ENCODE data around the gene IRS1.

The IRS1 gene

DNA sequence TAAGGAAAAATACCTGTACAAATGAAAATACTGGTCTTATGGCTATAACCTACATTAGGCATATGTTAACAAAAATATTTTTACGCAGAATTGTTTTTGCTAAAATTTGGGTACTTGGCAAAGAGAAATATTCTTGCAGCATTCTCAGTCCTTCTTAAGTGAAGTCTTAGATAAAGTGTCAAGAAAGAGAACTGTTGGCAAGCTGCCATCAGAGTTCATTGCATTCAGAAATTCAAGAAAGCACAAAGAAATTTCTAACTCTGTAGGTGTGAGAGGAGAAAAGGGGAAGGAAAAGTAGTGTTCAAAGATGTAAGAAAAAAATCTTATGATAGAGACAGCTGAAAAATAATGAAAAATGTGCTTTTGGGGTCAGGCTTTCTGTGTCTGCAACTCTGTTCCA, 86.7 kb downstream of the IRS1 start:
- TF ChIP-seq, protein P1, sequence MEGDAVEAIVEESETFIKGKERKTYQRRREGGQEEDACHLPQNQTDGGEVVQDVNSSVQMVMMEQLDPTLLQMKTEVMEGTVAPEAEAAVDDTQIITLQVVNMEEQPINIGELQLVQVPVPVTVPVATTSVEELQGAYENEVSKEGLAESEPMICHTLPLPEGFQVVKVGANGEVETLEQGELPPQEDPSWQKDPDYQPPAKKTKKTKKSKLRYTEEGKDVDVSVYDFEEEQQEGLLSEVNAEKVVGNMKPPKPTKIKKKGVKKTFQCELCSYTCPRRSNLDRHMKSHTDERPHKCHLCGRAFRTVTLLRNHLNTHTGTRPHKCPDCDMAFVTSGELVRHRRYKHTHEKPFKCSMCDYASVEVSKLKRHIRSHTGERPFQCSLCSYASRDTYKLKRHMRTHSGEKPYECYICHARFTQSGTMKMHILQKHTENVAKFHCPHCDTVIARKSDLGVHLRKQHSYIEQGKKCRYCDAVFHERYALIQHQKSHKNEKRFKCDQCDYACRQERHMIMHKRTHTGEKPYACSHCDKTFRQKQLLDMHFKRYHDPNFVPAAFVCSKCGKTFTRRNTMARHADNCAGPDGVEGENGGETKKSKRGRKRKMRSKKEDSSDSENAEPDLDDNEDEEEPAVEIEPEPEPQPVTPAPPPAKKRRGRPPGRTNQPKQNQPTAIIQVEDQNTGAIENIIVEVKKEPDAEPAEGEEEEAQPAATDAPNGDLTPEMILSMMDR (IDR thresholded peaks at IDR 0.05; ENCODE audit: control insufficient read depth, insufficient read depth, low read depth, low read length, missing control alignments), result no peak
- no peak for DNase-seq (ENCODE audit: low read depth)
- no peak overlapping the region for H3K4me3 ChIP-seq (ENCODE audit: control insufficient read depth, low read depth, low read length)

DNA sequence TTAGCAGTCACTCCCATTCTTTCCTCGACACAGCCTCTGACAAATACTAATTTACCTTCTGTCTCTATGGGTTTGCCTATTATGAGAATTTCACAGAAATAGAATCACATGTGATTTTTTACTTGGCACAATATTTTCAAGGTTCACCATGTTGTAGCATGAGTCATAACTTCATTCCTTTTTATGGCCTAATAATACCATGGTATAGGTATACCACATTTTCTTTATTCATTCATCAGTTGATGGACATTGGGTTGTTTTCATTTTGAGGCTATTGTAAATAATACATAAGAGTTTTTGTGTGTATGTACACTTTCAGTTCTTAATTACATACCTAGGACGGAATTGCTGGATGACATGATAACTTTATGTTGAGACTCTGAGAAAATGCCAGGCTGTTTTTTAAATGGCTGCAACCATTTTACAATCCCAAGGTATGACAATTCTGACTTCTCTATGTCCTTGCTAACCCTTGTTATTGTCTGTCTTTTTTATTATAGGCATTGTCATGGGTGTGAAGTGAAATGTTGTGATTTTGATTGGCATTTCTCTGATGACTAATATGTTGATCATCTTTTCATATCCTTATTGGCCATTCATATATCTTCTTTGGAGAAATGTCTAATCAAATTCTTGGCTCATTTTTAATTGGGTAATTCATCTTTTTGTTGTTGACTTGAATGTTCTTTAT, 87.9 kb downstream of the IRS1 start:
- H3K4me3 ChIP-seq (ENCODE audit: control insufficient read depth, low read depth, low read length), result no peak overlapping the region
- DNase-seq (ENCODE audit: low read depth), result no peak
- TF ChIP-seq, protein P1 (IDR thresholded peaks at IDR 0.05; ENCODE audit: control insufficient read depth, insufficient read depth, low read depth, low read length, missing control alignments), result no peak

DNA sequence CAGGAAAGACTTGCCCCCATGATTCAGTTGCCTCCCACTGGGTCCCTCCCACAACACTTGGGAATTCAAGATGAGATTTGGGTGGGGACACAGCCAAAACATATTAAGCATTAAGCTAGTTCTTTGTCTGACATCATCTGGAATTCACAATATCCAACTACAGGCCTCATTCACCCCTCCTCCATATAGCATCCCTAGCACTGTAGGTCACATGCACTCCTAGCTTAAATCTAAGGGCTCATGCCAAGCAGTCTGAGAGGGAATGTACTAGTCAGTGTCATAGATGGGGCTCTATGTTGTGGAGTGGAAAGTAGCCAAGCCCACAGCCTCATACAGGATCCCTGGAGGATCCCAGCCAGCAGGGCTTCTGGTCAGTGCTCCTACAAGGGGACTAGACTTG, 92.1 kb downstream of the IRS1 start:
- TF ChIP-seq, protein P1 (IDR thresholded peaks at IDR 0.05; ENCODE audit: control insufficient read depth, insufficient read depth, low read depth, low read length, missing control alignments), result no peak
- no peak for DNase-seq (ENCODE audit: low read depth)
- no peak overlapping the region for H3K4me3 ChIP-seq (ENCODE audit: control insufficient read depth, low read depth, low read length)

DNA sequence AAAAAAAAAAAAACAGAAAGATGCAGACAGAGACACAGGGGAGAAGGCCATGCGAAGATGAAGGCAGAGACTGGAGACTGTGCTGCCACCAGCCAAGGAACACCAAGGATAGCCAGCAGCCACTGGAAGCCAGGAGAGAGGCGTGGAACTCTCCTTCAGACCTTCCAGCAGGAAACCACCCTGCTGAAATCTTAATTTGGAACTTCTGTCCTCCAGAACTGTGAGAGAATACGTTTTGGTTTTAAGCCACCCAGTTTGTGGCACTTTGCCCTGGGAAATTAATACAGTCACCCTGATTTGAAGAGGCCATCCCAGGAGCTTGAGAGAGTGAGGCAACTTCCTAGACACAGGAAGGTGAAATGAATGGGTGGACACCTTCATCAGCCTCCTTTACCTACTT, 93.7 kb downstream of the IRS1 start:
- TF ChIP-seq, protein P1 (IDR thresholded peaks at IDR 0.05; ENCODE audit: control insufficient read depth, insufficient read depth, low read depth, low read length, missing control alignments), result no peak
- H3K4me3 ChIP-seq (ENCODE audit: control insufficient read depth, low read depth, low read length), result no peak overlapping the region
- no peak for DNase-seq (ENCODE audit: low read depth)

DNA sequence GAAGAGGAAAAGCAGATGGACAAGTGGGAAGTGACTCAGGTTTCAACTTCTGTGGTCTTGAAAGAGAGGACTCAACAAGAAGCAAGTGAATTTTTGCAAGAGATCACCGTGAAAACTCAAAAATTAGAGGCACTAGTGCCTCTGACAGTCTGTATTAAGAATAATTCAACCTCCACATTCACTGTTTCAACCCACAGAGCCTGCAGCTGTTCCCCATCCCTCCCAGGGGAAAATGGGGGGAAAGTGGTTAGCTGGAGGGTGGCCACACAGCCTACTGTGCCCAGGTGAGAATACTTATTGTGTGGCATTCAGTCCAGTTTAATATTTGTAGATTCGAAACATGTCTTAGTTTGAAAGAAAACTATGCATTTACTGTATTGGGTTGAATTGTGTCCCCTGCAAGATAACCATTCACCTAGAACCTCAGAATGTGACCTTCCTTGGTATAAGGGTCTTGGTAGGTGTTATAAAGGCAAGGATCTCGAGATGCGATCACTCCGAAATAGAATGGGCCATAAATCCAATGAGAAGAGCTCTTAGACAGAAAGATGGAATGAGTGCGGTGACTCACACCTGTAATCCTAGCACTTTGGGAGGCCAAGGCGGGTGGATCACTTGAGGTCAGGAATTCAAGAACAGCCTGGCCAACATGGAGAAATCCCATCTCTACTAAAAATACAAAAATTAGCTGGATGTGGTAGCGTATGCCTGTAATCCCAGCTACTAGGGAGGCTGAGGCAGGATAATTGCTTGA, 94.3 kb downstream of the IRS1 start:
- no peak overlapping the region for H3K4me3 ChIP-seq (ENCODE audit: control insufficient read depth, low read depth, low read length)
- no peak for DNase-seq (ENCODE audit: low read depth)
- TF ChIP-seq, protein P1 (IDR thresholded peaks at IDR 0.05; ENCODE audit: control insufficient read depth, insufficient read depth, low read depth, low read length, missing control alignments), result no peak

DNA sequence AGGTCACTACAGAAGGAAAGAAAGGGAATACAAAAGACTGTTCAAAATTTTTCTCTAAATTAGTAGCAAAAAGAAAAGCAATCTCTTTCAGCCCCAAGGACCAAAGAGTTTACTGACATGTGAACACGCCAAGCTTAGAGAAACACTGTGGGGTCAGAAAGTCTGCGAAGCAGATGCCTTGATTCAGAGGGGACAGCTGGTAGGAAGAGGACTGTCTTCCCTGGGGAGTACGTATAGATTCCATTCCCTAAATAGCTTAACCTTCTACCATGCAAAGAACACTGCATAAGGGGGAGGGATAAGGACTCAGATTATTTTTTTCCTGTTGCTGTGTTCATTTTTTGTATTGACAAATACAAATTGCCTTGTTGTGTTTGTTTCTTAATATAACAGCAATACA, 96.1 kb downstream of the IRS1 start:
- TF ChIP-seq, protein P1 (IDR thresholded peaks at IDR 0.05; ENCODE audit: control insufficient read depth, insufficient read depth, low read depth, low read length, missing control alignments), result no peak
- no peak for DNase-seq (ENCODE audit: low read depth)
- no peak overlapping the region for H3K4me3 ChIP-seq (ENCODE audit: control insufficient read depth, low read depth, low read length)
